ENCODE data around the gene BCAM. TPM values are rescaled to one million over a fixed set of nuclear protein-coding genes. Genes with fewer than 3 reads are reported as not detected.

The BCAM gene
- total and polyA plus RNA-seq, 12 donors, result 5.1 to 81.1 (median 44.7) TPM

DNA sequence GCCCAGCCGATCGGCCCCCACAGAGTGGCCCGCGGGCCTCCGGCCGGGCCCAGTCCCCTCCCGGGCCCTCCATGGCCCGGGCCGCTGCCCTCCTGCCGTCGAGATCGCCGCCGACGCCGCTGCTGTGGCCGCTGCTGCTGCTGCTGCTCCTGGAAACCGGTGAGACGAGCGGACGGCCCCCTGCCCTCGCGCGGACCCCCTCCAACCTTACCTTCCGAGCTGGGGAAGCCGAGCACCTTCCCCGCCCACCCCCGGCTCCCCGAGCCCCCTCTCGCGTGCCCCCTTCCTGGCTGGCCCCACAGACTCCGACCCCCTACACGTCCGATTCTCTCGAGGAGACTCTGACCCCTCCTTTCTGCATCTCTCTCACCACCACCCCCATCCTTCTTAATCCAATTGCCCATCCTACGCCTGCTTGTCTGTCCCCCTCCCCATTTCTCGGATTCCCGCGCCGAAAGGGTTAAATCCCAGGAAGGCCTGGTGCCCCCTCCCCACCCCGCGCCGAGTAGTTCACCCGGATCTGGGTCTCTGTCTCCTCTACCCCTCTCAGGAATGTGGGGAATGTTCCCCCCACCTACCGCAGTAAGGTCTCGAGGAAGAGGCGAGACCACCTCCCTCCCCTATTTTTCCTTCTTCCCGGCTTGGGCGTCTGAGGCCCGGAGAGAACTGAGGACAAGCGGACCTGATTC is 37.7 kb downstream of the BCAM start:
- peak overlapping the region; percentile 33 to 97 (median 84) for H3K4me3 ChIP-seq
- no peak for TF ChIP-seq POLR2A (IDR thresholded peaks at IDR 0.05)
- TF ChIP-seq, protein P1, sequence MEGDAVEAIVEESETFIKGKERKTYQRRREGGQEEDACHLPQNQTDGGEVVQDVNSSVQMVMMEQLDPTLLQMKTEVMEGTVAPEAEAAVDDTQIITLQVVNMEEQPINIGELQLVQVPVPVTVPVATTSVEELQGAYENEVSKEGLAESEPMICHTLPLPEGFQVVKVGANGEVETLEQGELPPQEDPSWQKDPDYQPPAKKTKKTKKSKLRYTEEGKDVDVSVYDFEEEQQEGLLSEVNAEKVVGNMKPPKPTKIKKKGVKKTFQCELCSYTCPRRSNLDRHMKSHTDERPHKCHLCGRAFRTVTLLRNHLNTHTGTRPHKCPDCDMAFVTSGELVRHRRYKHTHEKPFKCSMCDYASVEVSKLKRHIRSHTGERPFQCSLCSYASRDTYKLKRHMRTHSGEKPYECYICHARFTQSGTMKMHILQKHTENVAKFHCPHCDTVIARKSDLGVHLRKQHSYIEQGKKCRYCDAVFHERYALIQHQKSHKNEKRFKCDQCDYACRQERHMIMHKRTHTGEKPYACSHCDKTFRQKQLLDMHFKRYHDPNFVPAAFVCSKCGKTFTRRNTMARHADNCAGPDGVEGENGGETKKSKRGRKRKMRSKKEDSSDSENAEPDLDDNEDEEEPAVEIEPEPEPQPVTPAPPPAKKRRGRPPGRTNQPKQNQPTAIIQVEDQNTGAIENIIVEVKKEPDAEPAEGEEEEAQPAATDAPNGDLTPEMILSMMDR (IDR thresholded peaks at IDR 0.05), result no peak
- no peaks in the 10 kb centered on the region for H3K27me3 ChIP-seq
- 0 to 1% (median 1%) methylated on average over 16 to 49 of the region's 51 CpGs for WGBS, 4 donors
- intact Hi-C loops (cut with DNase I), result no loop called here
- H3K4me1 ChIP-seq (replicated peaks in 1 of 2), result peaks cover 38 to 46% of the 10 kb centered on the region in 2 donors
- H3K9me3 ChIP-seq (replicated peaks in 1 of 3), result no peaks in the 10 kb centered on the region
- no peaks in the 10 kb centered on the region for H3K36me3 ChIP-seq (replicated peaks in 1 of 2)
- peak overlapping the region; percentile 49 to 99 (median 98) for H3K27ac ChIP-seq
- peak; percentile 39 to 81 (median 63) for DNase-seq

DNA sequence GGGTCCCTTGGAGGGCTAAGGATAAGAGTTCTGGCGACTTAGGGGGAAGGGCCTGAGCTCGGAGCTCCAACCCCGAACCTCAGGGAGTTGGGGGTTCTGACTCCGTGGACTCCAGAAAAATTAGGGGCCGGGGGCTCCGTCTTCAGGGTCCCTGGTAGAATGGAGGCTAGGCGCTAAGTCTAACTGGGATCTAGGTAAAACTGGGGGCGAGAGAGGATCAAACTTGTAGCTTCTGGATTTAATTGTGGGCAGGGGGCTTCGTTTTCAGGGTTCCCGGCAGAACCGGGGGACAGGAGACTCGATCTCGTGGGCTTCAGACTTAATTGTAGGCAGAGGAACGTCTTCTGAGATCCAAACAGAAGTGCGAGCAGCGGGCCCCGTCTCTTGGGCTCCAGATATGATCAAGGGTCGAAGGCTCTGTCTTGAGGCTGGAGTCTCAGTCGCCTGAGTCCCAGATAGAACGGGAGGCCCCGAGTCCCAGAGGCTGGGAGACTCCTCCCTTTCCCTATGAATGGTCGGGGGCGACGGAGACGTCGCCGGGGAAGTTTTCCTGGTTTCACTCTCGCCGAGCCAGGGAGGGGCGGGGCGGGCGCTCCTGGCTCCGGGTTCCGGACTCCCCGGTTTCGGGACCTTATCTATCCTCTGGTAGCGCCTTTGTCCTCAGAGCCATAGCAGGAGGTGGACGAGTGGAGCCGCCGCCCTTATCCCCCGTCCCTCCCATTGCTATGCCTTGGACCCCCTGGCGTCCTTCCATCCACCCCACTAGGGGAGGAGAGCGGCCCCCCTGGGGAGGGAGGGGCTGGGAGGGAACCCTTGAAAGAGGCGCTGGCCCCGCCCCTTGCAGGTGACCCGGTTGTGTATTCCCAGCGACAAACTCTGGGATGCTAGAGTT is 38.5 kb downstream of the BCAM start:
- TF ChIP-seq, protein P1 (IDR thresholded peaks at IDR 0.05), result no peak
- TF ChIP-seq POLR2A (IDR thresholded peaks at IDR 0.05), result peak; percentile 73 to 82
- Histone ChIP-seq H3K4me3 (peak overlapping the region; percentile 33 to 97 (median 84)), H3K27me3 (no peaks in the 10 kb centered on the region), H3K9me3 (replicated peaks in 1 of 3) (no peaks in the 10 kb centered on the region), H3K4me1 (replicated peaks in 1 of 2) (peaks cover 38 to 46% of the 10 kb centered on the region in 2 donors), H3K36me3 (replicated peaks in 1 of 2) (no peaks in the 10 kb centered on the region), H3K27ac (peak overlapping the region; percentile 78 to 99 (median 98))
- peak; percentile 80 to 92 (median 87) for DNase-seq
- 0 to 2% (median 1%) methylated on average over 7 to 47 of the region's 47 CpGs for WGBS, 4 donors
- intact Hi-C loops (cut with DNase I), result no loop called here

GRCh38 chr19:44848036-44848811 is 39.3 kb downstream of the BCAM start:
- intact Hi-C loops (cut with DNase I), result no loop called here
- DNase-seq, result peak; percentile 35 to 75 (median 61)
- Histone ChIP-seq H3K27ac (peak overlapping the region; percentile 78 to 99 (median 98)), H3K4me3 (peak overlapping the region in 3 of 4 donors; percentile 15 to 94 (median 74)), H3K27me3 (no peaks in the 10 kb centered on the region), H3K9me3 (replicated peaks in 1 of 3) (no peaks in the 10 kb centered on the region), H3K4me1 (replicated peaks in 1 of 2) (peaks cover 38 to 46% of the 10 kb centered on the region in 2 donors), H3K36me3 (replicated peaks in 1 of 2) (no peaks in the 10 kb centered on the region)
- TF ChIP-seq POLR2A (IDR thresholded peaks at IDR 0.05), result no peak
- TF ChIP-seq, protein P1 (IDR thresholded peaks at IDR 0.05), result no peak
- WGBS, 4 donors, result 3 to 13% (median 8%) methylated on average over 17 to 19 of the region's 19 CpGs
